ENCODE results near the gene PBX3.

DNA sequence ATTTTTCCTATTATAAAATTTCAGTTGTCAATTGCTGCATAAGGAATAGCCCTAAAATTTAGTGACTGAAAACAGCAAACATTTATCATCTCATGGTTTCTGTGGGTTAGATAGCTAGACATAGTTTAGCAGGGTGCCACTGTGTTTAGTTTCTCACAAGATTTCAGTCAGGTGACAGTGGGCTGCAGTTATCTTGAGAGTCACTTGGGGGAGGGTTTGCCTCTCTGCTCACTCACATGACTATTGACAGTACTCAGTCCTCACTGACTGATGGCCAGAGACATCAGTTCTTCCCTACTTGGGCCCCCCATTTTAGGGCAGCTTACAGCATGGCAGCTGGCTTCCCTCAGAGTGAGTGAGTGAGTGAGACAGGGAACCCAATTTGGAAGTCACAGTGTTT, 42.0 kb downstream of the PBX3 start:
- TF ChIP-seq POLR2A (IDR thresholded peaks at IDR 0.05; ENCODE audit: low read length), result no peak
- TF ChIP-seq GATA1 (IDR thresholded peaks at IDR 0.05; ENCODE audit: low read depth, low read length), result no peak
